Transverse colon (tissue), 4 donors: Measurements from ENCODE around the gene ARF6. TPM values are rescaled to one million over a fixed set of nuclear protein-coding genes. Genes with fewer than 3 reads are reported as not detected.

Source experiments
- small RNA-seq, 4 donors: library from RNA; depleted of rRNA; stranded (forward); fragments of <200 nt; gene quantifications; one replicate each; pipeline ENCODE3, GENCODE V24; 2016
- total RNA-seq, 4 donors: library from RNA; depleted of rRNA; stranded (reverse); fragments of >200 nt; gene quantifications; one replicate each; pipeline ENCODE4 v1.1.0, GENCODE V29; 2016

The ARF6 gene
- total RNA-seq, 4 donors from 2014 or later = 70.3 to 120 (median 101) TPM

Small RNAs within 50 kb of the gene (small RNA-seq; reads per million reads assigned to genes)
- gene RF00017 (0 reads per million in 4 donors), gene RN7SL2 (2.1 to 36.2 (median 9.7) reads per million in 4 donors), gene RN7SL3 (0.70 to 7.7 (median 1.4) reads per million in 4 donors), gene RNU6-189P (0 reads per million in 4 donors)

Other genes with a start within 250 kb of the ARF6 start
- gene POLE2, start 204.9 kb upstream of the ARF6 start, total RNA-seq = 1 to 10 TPM in 2 of 4 donors, not detected in 2; 5.7 to 9.2 TPM
- 1 to 10 TPM; 4.0 to 9.4 (median 7.9) TPM for gene KLHDC1, start 200.0 kb upstream of the ARF6 start, total RNA-seq
- gene KLHDC2, start 124.9 kb upstream of the ARF6 start, total RNA-seq = 100 to 1,000 TPM in 3 of 4 donors, 10 to 100 TPM in 1; 88.6 to 113 (median 109) TPM
- gene NEMF, start 40.3 kb upstream of the ARF6 start, total RNA-seq = 100 to 1,000 TPM in 1 of 4 donors, 10 to 100 TPM in 3; 50.2 to 129 (median 79.3) TPM
- gene VCPKMT, start 223.5 kb downstream of the ARF6 start, total RNA-seq = 10 to 100 TPM in 1 of 4 donors, 1 to 10 TPM in 3; 3.7 to 12.1 (median 5.9) TPM